PC-9 (cell line): ENCODE data around the gene MTR.

Experiments
- EZH2 ChIP-seq: fragments of 200-600 bp; sonication (generic); IDR thresholded peaks from 2 replicates; pipeline ENCODE4 v1.8.0; 2017; ENCODE audit warnings: antibody characterized with exemption, low read depth
- TF ChIP-seq, protein P1 (sequence below): fragments of 200-600 bp; sonication (generic); conservative IDR thresholded peaks from 2 replicates; pipeline ENCODE4 v1.6.1; 2017; ENCODE audit warnings: mixed run types, antibody characterized with exemption, mild to moderate bottlenecking, moderate library complexity

DNA sequence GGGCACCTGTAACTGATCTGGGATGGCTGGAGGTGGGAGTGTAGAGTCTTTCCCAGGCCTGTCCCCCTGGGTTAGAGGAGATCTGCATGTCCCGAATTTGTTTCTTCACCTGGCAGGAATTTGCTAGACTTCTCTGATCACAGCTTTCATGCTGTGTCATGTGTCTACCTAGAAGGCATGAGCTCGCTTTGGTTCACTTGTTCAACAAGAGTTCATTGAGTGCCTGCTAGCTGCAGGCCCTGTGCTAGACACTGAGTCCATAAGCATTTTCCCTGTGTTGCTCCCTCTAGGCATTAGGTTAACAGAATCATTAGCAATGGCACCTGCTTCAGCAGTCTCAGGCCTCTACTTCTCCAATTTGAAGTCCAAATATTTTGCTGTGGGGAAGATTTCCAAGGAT, 101.6 kb downstream of the MTR start:
- TF ChIP-seq, protein P1, sequence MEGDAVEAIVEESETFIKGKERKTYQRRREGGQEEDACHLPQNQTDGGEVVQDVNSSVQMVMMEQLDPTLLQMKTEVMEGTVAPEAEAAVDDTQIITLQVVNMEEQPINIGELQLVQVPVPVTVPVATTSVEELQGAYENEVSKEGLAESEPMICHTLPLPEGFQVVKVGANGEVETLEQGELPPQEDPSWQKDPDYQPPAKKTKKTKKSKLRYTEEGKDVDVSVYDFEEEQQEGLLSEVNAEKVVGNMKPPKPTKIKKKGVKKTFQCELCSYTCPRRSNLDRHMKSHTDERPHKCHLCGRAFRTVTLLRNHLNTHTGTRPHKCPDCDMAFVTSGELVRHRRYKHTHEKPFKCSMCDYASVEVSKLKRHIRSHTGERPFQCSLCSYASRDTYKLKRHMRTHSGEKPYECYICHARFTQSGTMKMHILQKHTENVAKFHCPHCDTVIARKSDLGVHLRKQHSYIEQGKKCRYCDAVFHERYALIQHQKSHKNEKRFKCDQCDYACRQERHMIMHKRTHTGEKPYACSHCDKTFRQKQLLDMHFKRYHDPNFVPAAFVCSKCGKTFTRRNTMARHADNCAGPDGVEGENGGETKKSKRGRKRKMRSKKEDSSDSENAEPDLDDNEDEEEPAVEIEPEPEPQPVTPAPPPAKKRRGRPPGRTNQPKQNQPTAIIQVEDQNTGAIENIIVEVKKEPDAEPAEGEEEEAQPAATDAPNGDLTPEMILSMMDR = no peak
- no peak for TF ChIP-seq EZH2
